Trophoblast cell (in vitro differentiated cells and primary cell): ENCODE results near the gene SLC6A20.

Source experiments
- DNase-seq, 2 donors: peaks; one replicate each; pipeline ENCODE4 v3.0.0-alpha.2; 2016
- H2AFZ ChIP-seq: 2 replicates; pipeline ENCODE4 v1.6.1; 2013; ENCODE audit warnings: low read length, moderate library complexity, mild to moderate bottlenecking; ENCODE audit not compliant: insufficient read depth, poor library complexity
- H2AK5ac ChIP-seq: 2 replicates; pipeline ENCODE4 v1.6.1; 2013; ENCODE audit warnings: mild to moderate bottlenecking, low read length
- H2BK120ac ChIP-seq: 2 replicates; pipeline ENCODE4 v1.6.1; 2013; ENCODE audit warnings: low read length, mild to moderate bottlenecking, moderate library complexity; ENCODE audit not compliant: insufficient read depth, poor library complexity
- H2BK12ac ChIP-seq: 2 replicates; pipeline ENCODE4 v1.6.1; 2013; ENCODE audit warnings: mild to moderate bottlenecking, low read length, moderate library complexity
- H2BK5ac ChIP-seq: 2 replicates; pipeline ENCODE4 v1.6.1; 2013; ENCODE audit warnings: low read length, low read depth, moderate library complexity, mild to moderate bottlenecking; ENCODE audit not compliant: poor library complexity
- H3K14ac ChIP-seq: 2 replicates; pipeline ENCODE4 v1.6.1; 2013; ENCODE audit warnings: mild to moderate bottlenecking, low read length
- H3K18ac ChIP-seq: 2 replicates; pipeline ENCODE4 v1.6.1; 2013; ENCODE audit warnings: mild to moderate bottlenecking, low read length
- H3K23ac ChIP-seq: 2 replicates; pipeline ENCODE4 v1.6.1; 2013; ENCODE audit warnings: low read length
- H3K27ac ChIP-seq: 2 replicates; pipeline ENCODE4 v1.5.1; 2013; ENCODE audit warnings: low read depth, mild to moderate bottlenecking, inconsistent platforms, low read length, moderate library complexity
- H3K27me3 ChIP-seq: 2 replicates; pipeline ENCODE4 v1.6.1; 2013; ENCODE audit warnings: inconsistent platforms, mild to moderate bottlenecking, low read length, moderate library complexity; ENCODE audit not compliant: insufficient read depth
- H3K36me3 ChIP-seq, 2 experiments: 1 replicate in 1 of 2; 2 replicates in 1 of 2; pipeline ENCODE4 v1.6.1; 2013; ENCODE audit warnings: low read length in 2 of 2, mild to moderate bottlenecking in 2 of 2, moderate library complexity in 1 of 2; ENCODE audit not compliant: insufficient read depth in 2 of 2, control insufficient read depth in 1 of 2
- H3K4ac ChIP-seq: 2 replicates; pipeline ENCODE4 v1.6.1; 2013; ENCODE audit warnings: low read depth, mild to moderate bottlenecking, low read length, moderate library complexity
- H3K4me1 ChIP-seq, 2 experiments: 1 replicate in 1 of 2; 2 replicates in 1 of 2; pipeline ENCODE4 v1.6.1; 2013; ENCODE audit warnings: low read length in 2 of 2, mild to moderate bottlenecking in 2 of 2, moderate library complexity in 1 of 2; ENCODE audit not compliant: insufficient read depth in 2 of 2, control insufficient read depth in 1 of 2
- H3K4me2 ChIP-seq: 2 replicates; pipeline ENCODE4 v1.6.1; 2013; ENCODE audit warnings: inconsistent platforms, mild to moderate bottlenecking, low read length, moderate library complexity
- H3K4me3 ChIP-seq: 2 replicates; pipeline ENCODE4 v1.5.1; 2013; ENCODE audit warnings: mild to moderate bottlenecking, low read depth, low read length, inconsistent platforms
- H3K79me1 ChIP-seq: one replicate; pipeline ENCODE4 v1.6.1; 2013; ENCODE audit warnings: low read length
- H3K79me2 ChIP-seq: 2 replicates; pipeline ENCODE4 v1.6.1; 2013; ENCODE audit warnings: low read length, mild to moderate bottlenecking; ENCODE audit not compliant: control insufficient read depth, insufficient read depth, poor library complexity
- H3K9ac ChIP-seq: 2 replicates; pipeline ENCODE4 v1.6.1; 2013; ENCODE audit warnings: mild to moderate bottlenecking, low read length
- H3K9me3 ChIP-seq: 2 replicates; pipeline ENCODE4 v1.6.1; 2013; ENCODE audit warnings: low read depth, mild to moderate bottlenecking, control low read depth, inconsistent platforms, low read length; ENCODE audit not compliant: insufficient read depth
- H4K12ac ChIP-seq: 2 replicates; pipeline ENCODE4 v1.6.1; 2013; ENCODE audit warnings: low read depth, mild to moderate bottlenecking, low read length, moderate library complexity
- H4K8ac ChIP-seq: 2 replicates; pipeline ENCODE4 v1.6.1; 2013; ENCODE audit warnings: low read depth, mild to moderate bottlenecking, low read length, moderate library complexity
- H4K91ac ChIP-seq: one replicate; pipeline ENCODE4 v1.6.1; 2013; ENCODE audit warnings: low read depth, mild to moderate bottlenecking, low read length, moderate library complexity
- WGBS: extraction: QIAGEN DNeasy Blood & Tissue Kit; methylation state at CpG from one replicate; pipeline ENCODE4 v1.1.7; 2013; ENCODE audit warnings: missing lambda C conversion rate; ENCODE audit not compliant: insufficient read length, insufficient coverage; ENCODE audit errors: extremely low coverage; 5-methylcytosine and 5-hydroxymethylcytosine counted together

The SLC6A20 gene

DNA sequence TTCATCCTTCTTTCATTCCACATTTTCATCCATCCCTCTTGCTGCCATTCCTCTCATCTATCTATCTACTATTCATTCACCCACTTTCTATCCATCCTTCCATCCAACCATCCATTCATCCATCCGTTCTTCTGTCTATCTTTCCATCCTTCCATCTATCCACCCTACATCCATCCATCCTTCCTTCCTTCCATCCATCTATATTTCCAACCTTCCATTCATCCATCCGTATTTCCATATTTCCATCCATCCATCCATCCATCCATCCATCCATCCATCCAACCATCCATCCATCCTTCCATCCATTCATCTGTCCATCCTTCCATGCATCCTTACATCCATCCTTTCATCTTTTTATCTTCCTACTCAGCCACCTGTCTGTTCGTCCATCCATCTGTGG is 14.0 kb downstream of the SLC6A20 start:
- no peaks in the 10 kb centered on the region for H3K27me3 ChIP-seq
- no peak overlapping the region for H4K12ac ChIP-seq
- no peak overlapping the region for H4K91ac ChIP-seq
- H3K23ac ChIP-seq, result no peak overlapping the region
- H2AK5ac ChIP-seq, result no peak overlapping the region
- H2AFZ ChIP-seq, result no peak overlapping the region
- no peaks in the 10 kb centered on the region for H3K79me2 ChIP-seq
- H3K79me1 ChIP-seq, result no peaks in the 10 kb centered on the region
- H2BK5ac ChIP-seq, result no peak overlapping the region
- H2BK120ac ChIP-seq, result no peak overlapping the region
- H3K4me2 ChIP-seq, result no peak overlapping the region
- no peak overlapping the region for H3K18ac ChIP-seq
- no peak for DNase-seq
- no peak overlapping the region for H3K4me3 ChIP-seq
- no peak overlapping the region for H3K14ac ChIP-seq
- no peak overlapping the region for H3K27ac ChIP-seq
- H3K9ac ChIP-seq, result no peak overlapping the region
- H3K36me3 ChIP-seq, result no peaks in the 10 kb centered on the region
- 100% methylated on average over 2 of the region's 3 CpGs for WGBS
- H3K9me3 ChIP-seq, result peaks cover 4% of the 10 kb centered on the region
- H3K4ac ChIP-seq, result no peak overlapping the region
- no peak overlapping the region for H2BK12ac ChIP-seq
- H3K4me1 ChIP-seq, result no peaks in the 10 kb centered on the region
- no peak overlapping the region for H4K8ac ChIP-seq

DNA sequence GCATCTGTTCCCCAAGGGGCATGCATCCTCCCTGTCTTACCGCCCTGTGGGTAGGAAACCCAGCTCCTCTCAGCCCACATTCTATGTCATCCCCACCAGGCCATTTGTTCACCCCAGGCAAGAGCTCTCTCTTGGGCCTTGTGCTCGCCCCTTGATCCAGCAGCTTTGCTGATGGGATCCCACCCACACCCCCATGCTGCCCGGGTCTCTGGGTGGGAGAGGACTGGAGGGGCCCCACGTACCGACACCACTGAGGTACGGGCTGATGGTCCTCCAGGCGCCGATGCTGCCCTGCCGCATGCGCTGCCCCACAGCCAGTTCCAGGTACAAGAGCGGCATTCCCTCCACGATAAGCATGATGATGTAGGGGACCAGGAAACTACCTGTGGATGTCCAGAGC is 14.5 kb downstream of the SLC6A20 start:
- no peak for DNase-seq
- Histone ChIP-seq H2BK5ac (no peak overlapping the region), H2BK12ac (no peak overlapping the region), H3K36me3 (no peaks in the 10 kb centered on the region), H2AK5ac (no peak overlapping the region), H2BK120ac (no peak overlapping the region), H3K4me3 (no peak overlapping the region), H4K12ac (no peak overlapping the region), H3K14ac (no peak overlapping the region), H4K8ac (no peak overlapping the region), H2AFZ (no peak overlapping the region), H3K9ac (no peak overlapping the region), H3K79me2 (no peaks in the 10 kb centered on the region), H3K9me3 (peaks cover 2% of the 10 kb centered on the region), H3K79me1 (no peaks in the 10 kb centered on the region), H3K4ac (no peak overlapping the region), H4K91ac (no peak overlapping the region), H3K27me3 (no peaks in the 10 kb centered on the region), H3K4me1 (no peaks in the 10 kb centered on the region), H3K18ac (no peak overlapping the region), H3K27ac (no peak overlapping the region), H3K4me2 (no peak overlapping the region), H3K23ac (no peak overlapping the region)
- WGBS, result no CpG with 5 or more reads among the region's 12 CpGs

DNA sequence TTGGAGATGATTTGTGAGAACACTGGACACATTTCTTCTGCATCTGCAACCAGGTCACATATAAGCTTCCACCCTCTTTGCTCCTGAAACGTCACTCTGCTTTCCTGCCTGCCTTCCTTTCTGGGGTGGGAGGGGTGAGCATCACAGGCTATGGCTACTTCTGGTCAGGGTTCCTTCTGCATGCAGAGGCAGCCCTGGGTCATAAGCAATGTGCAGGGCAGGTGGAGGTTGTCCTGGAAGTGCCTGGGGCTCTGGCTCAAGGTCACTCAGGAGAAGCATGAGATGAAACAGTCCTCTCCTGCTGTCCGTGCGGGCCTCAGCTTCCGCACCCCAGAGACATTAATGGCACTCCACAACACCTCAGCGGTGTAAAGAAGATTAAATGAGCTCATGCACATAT is 15.1 kb downstream of the SLC6A20 start:
- no peak overlapping the region for H4K12ac ChIP-seq
- no peak overlapping the region for H3K9ac ChIP-seq
- H3K27me3 ChIP-seq, result no peaks in the 10 kb centered on the region
- no peak overlapping the region for H3K18ac ChIP-seq
- no peak overlapping the region for H2BK120ac ChIP-seq
- H3K79me2 ChIP-seq, result no peaks in the 10 kb centered on the region
- H2AFZ ChIP-seq, result no peak overlapping the region
- no peak overlapping the region for H3K14ac ChIP-seq
- H3K4me1 ChIP-seq, result no peaks in the 10 kb centered on the region
- no peak overlapping the region for H3K23ac ChIP-seq
- no peak overlapping the region for H2AK5ac ChIP-seq
- H3K4ac ChIP-seq, result no peak overlapping the region
- H3K36me3 ChIP-seq, result no peaks in the 10 kb centered on the region
- no peak overlapping the region for H3K27ac ChIP-seq
- no peak overlapping the region for H3K4me2 ChIP-seq
- no peak overlapping the region for H4K91ac ChIP-seq
- no peak overlapping the region for H3K4me3 ChIP-seq
- no peak for DNase-seq
- H4K8ac ChIP-seq, result no peak overlapping the region
- H3K79me1 ChIP-seq, result no peaks in the 10 kb centered on the region
- WGBS, result no CpG with 5 or more reads among the region's 5 CpGs
- no peak overlapping the region for H2BK5ac ChIP-seq
- H3K9me3 ChIP-seq, result peaks cover 2% of the 10 kb centered on the region
- H2BK12ac ChIP-seq, result no peak overlapping the region

DNA sequence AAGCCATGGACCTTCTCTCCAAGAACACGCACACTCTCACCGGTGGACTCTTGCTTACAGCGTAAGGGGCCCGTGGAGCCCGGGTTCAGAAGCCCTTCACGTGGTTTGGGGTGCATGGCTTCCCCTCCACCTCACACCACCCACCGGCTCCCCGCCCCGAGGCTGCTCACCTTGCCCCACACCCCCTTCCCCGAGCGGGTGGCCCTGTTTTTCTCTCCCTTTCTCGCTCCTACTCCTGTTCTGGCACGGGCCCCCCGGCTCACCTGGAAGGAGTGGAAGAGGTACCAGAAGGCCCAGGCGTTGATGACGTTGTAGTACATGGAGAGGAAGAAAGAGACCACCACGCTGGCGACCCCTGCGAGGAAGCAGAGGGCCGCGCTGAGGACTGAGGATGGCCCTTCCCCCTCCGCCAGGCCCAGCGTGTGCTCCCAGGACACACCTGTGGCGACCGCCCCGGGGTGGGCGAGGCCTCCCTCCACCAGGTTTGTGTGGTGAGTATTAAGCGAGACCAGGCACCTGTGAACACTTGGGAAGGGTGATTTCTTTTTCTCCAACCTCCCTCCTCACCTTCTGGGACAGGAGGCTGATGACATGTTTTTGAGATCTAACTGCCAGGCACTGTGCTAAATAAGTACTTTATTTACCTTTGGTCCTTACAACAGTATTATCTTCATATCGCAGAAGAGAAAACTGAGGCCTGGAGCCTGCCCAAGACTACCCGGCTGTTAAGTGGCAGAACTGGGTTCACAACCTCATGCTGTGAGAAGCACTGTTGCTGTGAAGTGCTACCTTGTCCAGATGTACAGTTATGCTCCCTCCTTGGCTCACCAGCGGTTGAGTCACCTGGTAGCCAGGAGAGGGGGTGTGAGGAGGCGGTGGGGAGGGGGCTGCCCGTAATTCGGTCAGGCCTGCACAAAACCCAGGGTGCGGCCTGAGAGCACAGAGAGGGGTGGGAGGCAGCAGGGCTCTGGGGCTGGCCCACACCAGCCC is 16.3 kb downstream of the SLC6A20 start:
- Histone ChIP-seq H2AFZ (no peak overlapping the region), H2BK120ac (no peak overlapping the region), H3K9me3 (peaks cover 2% of the 10 kb centered on the region), H3K4me1 (no peaks in the 10 kb centered on the region), H2BK5ac (no peak overlapping the region), H3K36me3 (no peaks in the 10 kb centered on the region), H3K18ac (no peak overlapping the region), H3K14ac (no peak overlapping the region), H3K27me3 (no peaks in the 10 kb centered on the region), H3K9ac (no peak overlapping the region), H4K91ac (no peak overlapping the region), H4K8ac (no peak overlapping the region), H3K79me2 (no peaks in the 10 kb centered on the region), H3K79me1 (no peaks in the 10 kb centered on the region), H4K12ac (no peak overlapping the region), H3K4me3 (no peak overlapping the region), H3K4me2 (no peak overlapping the region), H3K27ac (no peak overlapping the region), H3K23ac (no peak overlapping the region), H3K4ac (no peak overlapping the region), H2AK5ac (no peak overlapping the region), H2BK12ac (no peak overlapping the region)
- no CpG with 5 or more reads among the region's 35 CpGs for WGBS
- no peak for DNase-seq
